MCF 10A (cell line): Measurements from ENCODE around the gene COPZ2. TPM values are rescaled to one million over a fixed set of nuclear protein-coding genes. Genes with fewer than 3 reads are reported as not detected.

ENCODE experiments used
- BruUV-seq: library from RNA; stranded (reverse); fragments of 400-500 nt; replicated peaks from 2 replicates; lab custom pipeline; 2021; lab: Mats Ljungman, UMichigan
- CTCF ChIA-PET: fragments of 300-600 bp; sonication (Branson Sonifier 250); formaldehyde crosslinking; extraction: SDS; loops from one replicate; lab custom pipeline; 2021; ENCODE audit warnings: antibody characterized with exemption, inconsistent platforms; lab: Yijun Ruan, JAX
- POLR2A ChIA-PET: fragments of 300-600, 350-650 bp; sonication (Branson Sonifier 250); formaldehyde crosslinking; extraction: SDS; loops from one replicate; lab custom pipeline; 2020; ENCODE audit warnings: antibody characterized with exemption, inconsistent platforms; lab: Yijun Ruan, JAX
- DNase-seq: peaks from one replicate; pipeline ENCODE4 v3.0.0-alpha.2; 2018; ENCODE audit not compliant: unreplicated experiment
- H3K27ac Mint-ChIP-seq: one replicate; pipeline ENCODE4 v1.8.0; 2022; ENCODE audit warnings: mild to moderate bottlenecking, low read depth, mixed read lengths; ENCODE audit not compliant: unreplicated experiment
- H3K27me3 Mint-ChIP-seq: one replicate; pipeline ENCODE4 v1.8.0; 2022; ENCODE audit warnings: mixed read lengths; ENCODE audit not compliant: insufficient read depth, unreplicated experiment
- H3K36me3 Mint-ChIP-seq: one replicate; pipeline ENCODE4 v1.8.0; 2022; ENCODE audit warnings: mild to moderate bottlenecking, moderate library complexity, mixed read lengths; ENCODE audit not compliant: insufficient read depth, unreplicated experiment
- H3K4me1 Mint-ChIP-seq: one replicate; pipeline ENCODE4 v1.8.0; 2022; ENCODE audit warnings: mixed read lengths; ENCODE audit not compliant: insufficient read depth, unreplicated experiment
- H3K4me3 Mint-ChIP-seq: one replicate; pipeline ENCODE4 v1.8.0; 2022; ENCODE audit warnings: mild to moderate bottlenecking, moderate library complexity, mixed read lengths; ENCODE audit not compliant: unreplicated experiment
- H3K9me3 Mint-ChIP-seq: one replicate; pipeline ENCODE4 v1.8.0; 2022; ENCODE audit warnings: mixed read lengths; ENCODE audit not compliant: unreplicated experiment
- intact Hi-C: fragments of 100-400 bp; cut with micrococcal nuclease; formaldehyde crosslinking; loops from 2 replicates; pipeline ENCODE4 v1.14.1; 2022
- total RNA-seq: library from RNA; stranded (reverse); gene quantifications from 2 replicates; pipeline ENCODE4 v1.2.3, GENCODE V29; 2022
- TF ChIP-seq, protein P1 (sequence below): fragments of 200-600 bp; IDR thresholded peaks from one replicate; pipeline ENCODE4 v1.8.0; 2022; ENCODE audit warnings: antibody characterized with exemption, mild to moderate bottlenecking; ENCODE audit not compliant: unreplicated experiment

COPZ2 gene
- total RNA-seq, 1 experiment from 2014 or later, result not detected

- intact Hi-C loops, result no loop called here
- CTCF ChIA-PET, result interaction anchor here (0.8 to 1.1 kb wide), 2 partner anchors 31 to 34 kb away, joined by 3 to 5 read pairs; no protein-coding TSS in a partner anchor
- no peaks in the 10 kb centered on the region for H3K9me3 Mint-ChIP-seq
- no peak overlapping the region for H3K27ac Mint-ChIP-seq
- TF ChIP-seq, protein P1, sequence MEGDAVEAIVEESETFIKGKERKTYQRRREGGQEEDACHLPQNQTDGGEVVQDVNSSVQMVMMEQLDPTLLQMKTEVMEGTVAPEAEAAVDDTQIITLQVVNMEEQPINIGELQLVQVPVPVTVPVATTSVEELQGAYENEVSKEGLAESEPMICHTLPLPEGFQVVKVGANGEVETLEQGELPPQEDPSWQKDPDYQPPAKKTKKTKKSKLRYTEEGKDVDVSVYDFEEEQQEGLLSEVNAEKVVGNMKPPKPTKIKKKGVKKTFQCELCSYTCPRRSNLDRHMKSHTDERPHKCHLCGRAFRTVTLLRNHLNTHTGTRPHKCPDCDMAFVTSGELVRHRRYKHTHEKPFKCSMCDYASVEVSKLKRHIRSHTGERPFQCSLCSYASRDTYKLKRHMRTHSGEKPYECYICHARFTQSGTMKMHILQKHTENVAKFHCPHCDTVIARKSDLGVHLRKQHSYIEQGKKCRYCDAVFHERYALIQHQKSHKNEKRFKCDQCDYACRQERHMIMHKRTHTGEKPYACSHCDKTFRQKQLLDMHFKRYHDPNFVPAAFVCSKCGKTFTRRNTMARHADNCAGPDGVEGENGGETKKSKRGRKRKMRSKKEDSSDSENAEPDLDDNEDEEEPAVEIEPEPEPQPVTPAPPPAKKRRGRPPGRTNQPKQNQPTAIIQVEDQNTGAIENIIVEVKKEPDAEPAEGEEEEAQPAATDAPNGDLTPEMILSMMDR, result no peak
- BruUV-seq, result no TSS peak
- H3K4me3 Mint-ChIP-seq, result no peak overlapping the region
- no peaks in the 10 kb centered on the region for H3K27me3 Mint-ChIP-seq
- H3K36me3 Mint-ChIP-seq, result peaks cover 49% of the 10 kb centered on the region
- POLR2A ChIA-PET, result interaction anchor here (0.6 kb wide), 1 partner anchor 9 kb away, joined by 3 read pairs; no protein-coding TSS in a partner anchor
- no peaks in the 10 kb centered on the region for H3K4me1 Mint-ChIP-seq
- DNase-seq, result no peak
Measured at GRCh38 chr17:47982645-47983390, 54.8 kb downstream of the COPZ2 start.

GRCh38 chr17:47982091-47982617, 55.4 kb downstream of the COPZ2 start:
- no peaks in the 10 kb centered on the region for H3K9me3 Mint-ChIP-seq
- ChIA-PET CTCF (interaction anchor here (1.3 to 1.7 kb wide), 2 partner anchors 10 to 11 kb away, joined by 3 to 6 read pairs; partner anchors contain the start of gene CDK5RAP3), POLR2A (no interaction called here)
- intact Hi-C loops, result no loop called here
- peaks cover 55% of the 10 kb centered on the region for H3K36me3 Mint-ChIP-seq
- DNase-seq, result no peak
- TF ChIP-seq, protein P1, result no peak
- no peaks in the 10 kb centered on the region for H3K27me3 Mint-ChIP-seq
- no peak overlapping the region for H3K4me3 Mint-ChIP-seq
- no peaks in the 10 kb centered on the region for H3K4me1 Mint-ChIP-seq
- H3K27ac Mint-ChIP-seq, result no peak overlapping the region
- BruUV-seq, result no TSS peak

DNA sequence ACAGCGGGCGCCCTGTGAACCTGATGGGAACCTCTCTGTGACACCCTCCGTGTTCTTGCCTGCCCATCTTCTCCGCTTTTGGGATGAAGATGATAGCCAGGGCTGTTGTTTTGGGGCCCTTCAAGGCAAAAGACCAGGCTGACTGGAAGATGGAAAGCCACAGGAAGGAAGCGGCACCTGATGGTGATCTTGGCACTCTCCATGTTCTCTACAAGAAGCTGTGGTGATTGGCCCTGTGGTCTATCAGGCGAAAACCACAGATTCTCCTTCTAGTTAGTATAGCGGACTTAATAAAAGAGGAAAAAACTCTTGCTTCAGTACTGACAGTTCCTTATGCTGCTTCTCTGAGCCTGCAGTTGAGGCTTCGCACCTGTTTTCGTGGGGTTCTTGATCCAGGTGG, 56.1 kb downstream of the COPZ2 start:
- POLR2A ChIA-PET, result interaction anchor here (0.6 kb wide), 1 partner anchor 140 kb away, joined by 4 read pairs; the partner anchor contains the start of gene SCRN2
- Mint-ChIP-seq H3K27ac (no peak overlapping the region), H3K27me3 (no peaks in the 10 kb centered on the region), H3K9me3 (no peaks in the 10 kb centered on the region), H3K4me3 (no peak overlapping the region), H3K36me3 (peaks cover 62% of the 10 kb centered on the region), H3K4me1 (no peaks in the 10 kb centered on the region)
- DNase-seq, result no peak
- intact Hi-C loops, result no loop called here
- TF ChIP-seq, protein P1, result no peak
- CTCF ChIA-PET, result interaction anchor here (1.3 to 1.7 kb wide), 3 partner anchors 9 to 23 kb away, joined by 3 to 6 read pairs (median 3); partner anchors contain the start of gene CDK5RAP3
- BruUV-seq, result TSS peak; percentile 87

DNA sequence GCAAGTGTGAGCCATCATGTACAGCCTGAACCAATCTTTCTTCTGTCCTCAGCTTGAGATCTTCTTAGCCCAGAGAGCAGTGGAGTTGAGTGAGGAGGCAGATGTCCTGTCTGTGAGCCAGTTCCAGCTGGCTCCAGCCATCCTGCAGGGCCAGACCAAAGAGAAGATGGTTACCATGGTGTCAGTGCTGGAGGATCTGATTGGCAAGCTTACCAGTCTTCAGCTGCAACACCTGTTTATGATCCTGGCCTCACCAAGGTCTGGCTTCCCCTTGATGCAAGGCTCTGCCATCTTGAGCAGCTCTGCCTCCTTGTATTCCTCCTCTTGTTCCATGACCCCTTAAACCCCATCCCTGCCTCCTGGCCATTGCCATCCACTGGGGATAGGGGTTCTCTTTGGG, 57.1 kb downstream of the COPZ2 start:
- Mint-ChIP-seq H3K27ac (no peak overlapping the region), H3K4me3 (no peak overlapping the region), H3K27me3 (no peaks in the 10 kb centered on the region), H3K36me3 (peaks cover 69% of the 10 kb centered on the region), H3K9me3 (no peaks in the 10 kb centered on the region), H3K4me1 (no peaks in the 10 kb centered on the region)
- no TSS peak for BruUV-seq
- no peak for DNase-seq
- intact Hi-C loops, result no loop called here
- TF ChIP-seq, protein P1, result no peak
- ChIA-PET CTCF (interaction anchor here (1.5 to 1.7 kb wide), 2 partner anchors 8 to 24 kb away, joined by 3 to 6 read pairs; no protein-coding TSS in a partner anchor), POLR2A (interaction anchor here (0.7 to 1.1 kb wide), 3 partner anchors 23 to 37 kb away, joined by 3 read pairs; no protein-coding TSS in a partner anchor)
